ENCODE data around the gene CCDC192. TPM values are rescaled to one million over a fixed set of nuclear protein-coding genes. Genes with fewer than 3 reads are reported as not detected.

The CCDC192 gene
- polyA plus RNA-seq, 2 of the 4 experiments (the other 2 are of a cell fraction) = not detected

DNA sequence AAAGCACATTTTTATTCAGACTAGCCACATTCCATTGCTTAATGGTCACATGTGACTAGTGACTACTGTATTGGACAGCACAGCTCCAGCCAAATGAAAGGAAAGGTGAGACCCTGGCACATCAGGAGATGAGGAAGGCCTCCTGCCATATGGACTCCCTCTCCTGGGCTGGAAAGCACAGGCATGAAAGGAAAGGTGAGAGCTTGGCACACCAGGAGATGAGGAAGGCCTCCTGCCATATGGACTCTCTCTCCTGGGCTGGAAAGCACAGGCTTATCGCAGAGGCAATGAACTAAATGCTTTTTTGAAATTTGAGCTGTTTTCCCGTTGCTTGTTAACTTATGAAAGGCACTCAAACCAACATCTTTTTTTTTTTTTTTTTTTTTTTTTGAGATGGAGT lies 235.6 kb downstream of the CCDC192 start (continued):
- TF ChIP-seq ZNF302 (CRISPR knock-in tag; IDR thresholded peaks at IDR 0.05) (no peak), CBX8 (IDR thresholded peaks at IDR 0.05) (no peak), HOXA7 (CRISPR knock-in tag; IDR thresholded peaks at IDR 0.05) (no peak)

GRCh38 chr5:127940854-127941253 lies 237.7 kb downstream of the CCDC192 start:
- ChIA-PET POLR2A (no interaction called here), CTCF (interaction anchor here (0.7 to 2.9 kb wide), 2 partner anchors 8 to 22 kb away, joined by 3 to 13 read pairs; no protein-coding TSS in a partner anchor)
- H3K9me3 ChIP-seq = no peaks in the 10 kb centered on the region
- peak overlapping the region; percentile 10 to 66; a peak in 4 of 6 replicates for H3K27ac ChIP-seq
- no peak for TF ChIP-seq CHD4 (IDR thresholded peaks at IDR 0.05; ENCODE audit: borderline replicate concordance)
- TF ChIP-seq FOXS1 (CRISPR knock-in tag; IDR thresholded peaks at IDR 0.05) = no peak
- TF ChIP-seq ZC3H11A (IDR thresholded peaks at IDR 0.05) = no peak
- no peak for TF ChIP-seq TFCP2L1 (CRISPR knock-in tag; IDR thresholded peaks at IDR 0.05)
- TF ChIP-seq FOSB (CRISPR knock-in tag; IDR thresholded peaks at IDR 0.05) = no peak
- no peak for TF ChIP-seq CEBPB (IDR thresholded peaks at IDR 0.05)
- no peak for ATAC-seq
- FAIRE-seq = no peak
- WGBS (ENCODE audit: missing lambda C conversion rate) = 83% methylated on average over 1 of the region's 1 CpG
- no peak overlapping the region for H3K4me3 ChIP-seq
- no peak for DNase-seq (ENCODE audit: low read depth in 1 of 2, low spot score in 1 of 2)
- H3K4me1 ChIP-seq = peaks cover 59% of the 10 kb centered on the region
- H3K4me2 ChIP-seq = no peak overlapping the region

DNA sequence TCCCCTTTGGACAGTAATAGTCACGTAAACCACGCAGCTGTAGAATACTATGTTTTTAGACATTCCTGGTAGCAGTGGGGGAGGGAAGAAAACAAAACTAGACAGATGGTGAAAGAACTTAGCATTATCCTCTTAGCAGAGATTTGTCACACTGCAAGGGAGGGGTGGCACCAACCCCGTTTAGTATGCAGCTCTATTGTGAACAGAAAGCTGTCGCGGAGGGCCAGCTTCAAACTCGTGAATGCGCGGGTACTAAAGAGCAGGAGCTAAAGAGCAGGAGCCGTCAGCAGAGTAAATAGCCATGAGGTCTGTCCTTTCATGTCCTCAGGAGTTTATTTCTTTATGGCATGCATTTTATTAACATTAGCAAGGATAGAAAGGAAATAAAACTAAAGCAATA lies 238.5 kb downstream of the CCDC192 start:
- ATAC-seq = no peak
- CTCF ChIA-PET = interaction anchor here (0.7 kb wide), 1 partner anchor 23 kb away, joined by 3 read pairs; no protein-coding TSS in a partner anchor
- 87% methylated on average over 8 of the region's 9 CpGs for WGBS (ENCODE audit: missing lambda C conversion rate)
- Histone ChIP-seq H3K4me2 (peak overlapping the region; percentile 49; the same call in 2 of the 3 replicates), H3K4me1 (peaks cover 51% of the 10 kb centered on the region), H3K4me3 (no peak overlapping the region), H3K27ac (peak overlapping the region; percentile 31 to 66; a peak in 4 of 6 replicates), H3K9me3 (no peaks in the 10 kb centered on the region)
- no peak for FAIRE-seq
- POLR2A ChIA-PET = no interaction called here
- no peak for DNase-seq (ENCODE audit: low read depth in 1 of 2, low spot score in 1 of 2)
- no peak for TF ChIP-seq EHF (CRISPR knock-in tag; IDR thresholded peaks at IDR 0.05)
- TF ChIP-seq KDM5A (IDR thresholded peaks at IDR 0.05) = no peak

DNA sequence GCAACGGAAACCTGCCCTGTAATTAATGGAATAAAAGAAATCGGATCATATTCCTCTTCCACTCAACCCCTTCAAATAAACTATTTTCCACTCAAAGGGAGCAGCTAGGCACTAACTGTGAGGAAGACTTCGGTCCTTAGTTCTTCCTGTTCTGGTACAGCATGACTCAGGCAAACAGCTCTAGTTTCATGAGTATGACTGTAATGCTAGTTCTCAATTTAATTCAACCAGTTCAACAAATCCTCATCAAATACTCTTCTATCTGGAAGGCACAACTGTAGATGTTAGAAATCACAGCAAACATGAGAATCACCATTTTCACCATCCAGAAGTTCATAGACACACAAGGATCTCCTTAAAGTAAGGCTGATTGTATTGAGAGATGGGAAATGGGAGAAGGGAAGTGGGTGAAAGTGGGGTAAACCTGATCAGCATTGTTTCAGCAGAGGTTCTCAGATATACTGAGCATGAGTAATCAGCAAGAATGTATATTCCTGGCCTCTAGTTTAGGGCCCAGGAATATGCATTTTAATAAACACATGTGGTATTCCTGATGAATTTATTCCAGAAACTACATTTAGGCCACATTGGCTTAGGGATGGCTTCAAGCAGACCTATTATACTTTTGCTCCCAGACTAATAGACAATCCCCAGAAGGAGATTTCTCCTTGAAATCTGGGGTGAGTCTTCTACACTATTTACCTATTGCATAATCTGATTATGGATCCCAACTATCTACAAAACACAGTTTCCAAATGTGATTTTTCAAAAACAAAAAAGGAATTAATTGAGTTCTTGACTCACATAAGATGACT lies 239.3 kb downstream of the CCDC192 start:
- 87% methylated on average over 3 of the region's 3 CpGs for WGBS (ENCODE audit: missing lambda C conversion rate)
- Histone ChIP-seq H3K27ac (peak overlapping the region; percentile 31 to 66; a peak in 4 of 6 replicates), H3K9me3 (no peaks in the 10 kb centered on the region), H3K4me2 (peak overlapping the region; percentile 49; the same call in 2 of the 3 replicates), H3K4me3 (no peak overlapping the region), H3K4me1 (peaks cover 48% of the 10 kb centered on the region)
- DNase-seq (ENCODE audit: low read depth in 1 of 2, low spot score in 1 of 2) (no peak), ATAC-seq (peak; percentile 50 to 52; a peak in 3 of 6 replicates), FAIRE-seq (no peak)
- no peak for TF ChIP-seq FOXS1 (CRISPR knock-in tag; IDR thresholded peaks at IDR 0.05)
- TF ChIP-seq CEBPB (IDR thresholded peaks at IDR 0.05) = peak in 1 of 2 experiments; percentile 52; a peak in 1 of 4 replicates
- TF ChIP-seq FOSL2 (IDR thresholded peaks at IDR 0.05) = no peak
- TF ChIP-seq FOSL2 (CRISPR knock-in tag; IDR thresholded peaks at IDR 0.05) = 0 out of 2 replicates have a peak, but pooled peaks have one; percentile 1
- TF ChIP-seq TP53 (CRISPR knock-in tag; IDR thresholded peaks at IDR 0.05) = no peak
- ChIA-PET CTCF (no interaction called here), POLR2A (no interaction called here)

DNA sequence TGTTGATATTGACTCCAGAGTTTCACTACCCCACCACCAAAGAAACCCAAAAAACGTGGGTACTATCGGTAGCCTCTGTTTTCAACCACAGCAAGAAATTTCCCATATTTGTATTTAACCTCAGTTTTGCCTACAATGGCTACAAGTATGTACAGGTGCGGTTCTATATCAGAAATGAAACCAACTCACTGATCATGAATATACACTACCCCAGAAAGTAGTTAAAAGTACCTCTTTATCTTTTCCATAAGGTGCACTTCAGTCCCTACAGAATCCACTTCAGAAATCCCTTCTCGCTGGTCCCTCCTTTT lies 239.8 kb downstream of the CCDC192 start:
- Histone ChIP-seq H3K4me2 (peak overlapping the region; percentile 49; the same call in 2 of the 3 replicates), H3K9me3 (no peaks in the 10 kb centered on the region), H3K4me3 (no peak overlapping the region), H3K4me1 (peaks cover 48% of the 10 kb centered on the region), H3K27ac (peak overlapping the region; percentile 31 to 66; a peak in 4 of 6 replicates)
- CTCF ChIA-PET = no interaction called here
- ATAC-seq = no peak
- 88% methylated on average over 4 of the region's 4 CpGs for WGBS (ENCODE audit: missing lambda C conversion rate)
- TF ChIP-seq PBX3 (IDR thresholded peaks at IDR 0.05) (no peak), CHD2 (IDR thresholded peaks at IDR 0.05; ENCODE audit: low read length, partially characterized antibody) (no peak), NR3C1 (IDR thresholded peaks at IDR 0.05) (no peak), RARB (CRISPR knock-in tag; IDR thresholded peaks at IDR 0.05) (no peak), JUN (IDR thresholded peaks at IDR 0.05) (no peak)
- DNase-seq (ENCODE audit: low read depth in 1 of 2, low spot score in 1 of 2) = no peak
- no peak for FAIRE-seq
- POLR2A ChIA-PET = no interaction called here
